AG04450 (cell line): ENCODE results near the gene CAB39L. TPM values are rescaled to one million over a fixed set of nuclear protein-coding genes. Genes with fewer than 3 reads are reported as not detected.

Experiments used
- CTCF ChIA-PET: fragments of 300-600, 350-600 bp; formaldehyde crosslinking; extraction: SDS; loops from one replicate; lab custom pipeline; 2022; ENCODE audit warnings: antibody characterized with exemption, inconsistent platforms; lab: Charles Lee
- POLR2A ChIA-PET: fragments of 350-600 bp; formaldehyde crosslinking; extraction: SDS; loops from one replicate; lab custom pipeline; 2021; ENCODE audit warnings: antibody characterized with exemption, inconsistent platforms; lab: Yijun Ruan, JAX
- DNase-seq: peaks from one replicate; pipeline ENCODE4 v3.0.0-alpha.2; 2011; ENCODE audit warnings: low read depth, low spot score
- H3K27ac ChIP-seq: one replicate; pipeline ENCODE4 v1.5.1; 2012; ENCODE audit warnings: low read depth, low read length, control low read depth
- H3K27me3 ChIP-seq: one replicate; pipeline ENCODE4 v1.6.0; 2012; ENCODE audit warnings: low read length; ENCODE audit not compliant: control insufficient read depth, insufficient read depth
- H3K4me3 ChIP-seq: 2 replicates; pipeline ENCODE4 v1.5.1; 2011; ENCODE audit warnings: mild to moderate bottlenecking, low read depth, low read length, control low read depth
- H3K9me3 ChIP-seq: 2 replicates; pipeline ENCODE4 v1.5.1; 2012; ENCODE audit warnings: low read length; ENCODE audit not compliant: control insufficient read depth, insufficient read depth
- CTCF ChIP-seq: IDR thresholded peaks from 2 replicates; pipeline ENCODE4 v1.5.1; 2011; ENCODE audit warnings: low read depth, low read length, control low read depth, inconsistent platforms
- polyA plus RNA-seq: library from polyadenylated mRNA; depleted of rRNA; stranded (reverse); fragments of >200 nt; gene quantifications from 2 replicates; pipeline ENCODE4 v1.2.3, GENCODE V29; 2011

CAB39L gene
- polyA plus RNA-seq, 1 experiment = 26.3 TPM

GRCh38 chr13:49412749-49413148, 31.1 kb downstream of the CAB39L start:
- ChIA-PET CTCF (no interaction called here), POLR2A (no interaction called here)
- DNase-seq = no peak
- Histone ChIP-seq H3K27me3 (no peaks in the 10 kb centered on the region), H3K4me3 (no peak overlapping the region), H3K9me3 (no peaks in the 10 kb centered on the region), H3K27ac (no peak overlapping the region)
- TF ChIP-seq CTCF = no peak

- Histone ChIP-seq H3K4me3 (no peak overlapping the region), H3K27me3 (no peaks in the 10 kb centered on the region), H3K9me3 (no peaks in the 10 kb centered on the region), H3K27ac (no peak overlapping the region)
- TF ChIP-seq CTCF = no peak
- DNase-seq = no peak
- CTCF ChIA-PET = no interaction called here
- POLR2A ChIA-PET = no interaction called here
Observed at GRCh38 chr13:49411353-49411752, 32.5 kb downstream of the CAB39L start.

GRCh38 chr13:49410477-49410876, 33.4 kb downstream of the CAB39L start:
- ChIA-PET POLR2A (no interaction called here), CTCF (no interaction called here)
- no peak for DNase-seq
- Histone ChIP-seq H3K27me3 (no peaks in the 10 kb centered on the region), H3K9me3 (no peaks in the 10 kb centered on the region), H3K27ac (no peak overlapping the region), H3K4me3 (no peak overlapping the region)
- TF ChIP-seq CTCF = no peak

- ChIA-PET POLR2A (no interaction called here), CTCF (no interaction called here)
- TF ChIP-seq CTCF = no peak
- Histone ChIP-seq H3K27ac (no peak overlapping the region), H3K27me3 (no peaks in the 10 kb centered on the region), H3K9me3 (no peaks in the 10 kb centered on the region; the same call in 1 of the 2 replicates), H3K4me3 (no peak overlapping the region)
- DNase-seq = no peak
Observed at GRCh38 chr13:49410006-49410405, 33.9 kb downstream of the CAB39L start.

GRCh38 chr13:49409008-49409407, 34.9 kb downstream of the CAB39L start:
- DNase-seq = no peak
- ChIA-PET POLR2A (no interaction called here), CTCF (no interaction called here)
- no peak for TF ChIP-seq CTCF
- Histone ChIP-seq H3K9me3 (no peaks in the 10 kb centered on the region; the same call in 1 of the 2 replicates), H3K27me3 (no peaks in the 10 kb centered on the region), H3K27ac (no peak overlapping the region), H3K4me3 (no peak overlapping the region)
